Measurements from ENCODE around the gene RNASE12.

The RNASE12 gene

DNA sequence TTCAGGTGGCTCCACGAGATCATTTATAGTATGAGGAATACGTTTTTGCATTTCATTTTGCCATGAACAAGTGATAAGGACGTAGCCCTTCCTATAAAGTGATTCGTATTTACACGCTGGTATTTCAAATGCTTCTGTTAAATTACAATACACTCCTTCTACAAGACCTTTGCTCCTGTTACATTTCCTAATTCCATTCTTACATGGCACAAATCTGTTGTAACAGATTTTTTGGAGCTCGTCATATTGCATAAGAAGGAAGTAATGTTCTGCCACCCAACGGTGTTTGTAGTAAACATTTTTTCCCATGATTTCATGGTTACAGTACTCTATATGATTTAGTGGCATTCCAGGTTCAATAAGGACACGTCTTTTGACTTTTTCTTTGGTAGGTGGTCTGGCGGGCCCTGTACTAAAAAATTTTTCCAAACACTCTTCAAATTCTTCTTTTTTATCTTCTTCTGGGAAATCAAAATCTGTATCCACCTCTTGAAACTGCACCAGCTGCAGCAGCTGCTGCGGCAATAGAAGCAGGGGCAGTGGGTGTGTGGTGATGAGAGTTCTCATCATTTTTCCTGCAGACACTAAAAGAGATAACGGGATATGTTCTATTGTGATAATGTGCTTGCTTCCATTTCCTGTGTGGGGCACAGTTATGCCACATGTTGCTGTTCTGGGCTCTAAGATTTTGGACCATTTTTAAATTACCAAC, 34.5 kb downstream of the RNASE12 start:
- TF ChIP-seq, protein P1, sequence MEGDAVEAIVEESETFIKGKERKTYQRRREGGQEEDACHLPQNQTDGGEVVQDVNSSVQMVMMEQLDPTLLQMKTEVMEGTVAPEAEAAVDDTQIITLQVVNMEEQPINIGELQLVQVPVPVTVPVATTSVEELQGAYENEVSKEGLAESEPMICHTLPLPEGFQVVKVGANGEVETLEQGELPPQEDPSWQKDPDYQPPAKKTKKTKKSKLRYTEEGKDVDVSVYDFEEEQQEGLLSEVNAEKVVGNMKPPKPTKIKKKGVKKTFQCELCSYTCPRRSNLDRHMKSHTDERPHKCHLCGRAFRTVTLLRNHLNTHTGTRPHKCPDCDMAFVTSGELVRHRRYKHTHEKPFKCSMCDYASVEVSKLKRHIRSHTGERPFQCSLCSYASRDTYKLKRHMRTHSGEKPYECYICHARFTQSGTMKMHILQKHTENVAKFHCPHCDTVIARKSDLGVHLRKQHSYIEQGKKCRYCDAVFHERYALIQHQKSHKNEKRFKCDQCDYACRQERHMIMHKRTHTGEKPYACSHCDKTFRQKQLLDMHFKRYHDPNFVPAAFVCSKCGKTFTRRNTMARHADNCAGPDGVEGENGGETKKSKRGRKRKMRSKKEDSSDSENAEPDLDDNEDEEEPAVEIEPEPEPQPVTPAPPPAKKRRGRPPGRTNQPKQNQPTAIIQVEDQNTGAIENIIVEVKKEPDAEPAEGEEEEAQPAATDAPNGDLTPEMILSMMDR (IDR thresholded peaks at IDR 0.05; ENCODE audit: low read depth, low read length): no peak
- no peak for DNase-seq (ENCODE audit: extremely low read depth, low read depth)

DNA sequence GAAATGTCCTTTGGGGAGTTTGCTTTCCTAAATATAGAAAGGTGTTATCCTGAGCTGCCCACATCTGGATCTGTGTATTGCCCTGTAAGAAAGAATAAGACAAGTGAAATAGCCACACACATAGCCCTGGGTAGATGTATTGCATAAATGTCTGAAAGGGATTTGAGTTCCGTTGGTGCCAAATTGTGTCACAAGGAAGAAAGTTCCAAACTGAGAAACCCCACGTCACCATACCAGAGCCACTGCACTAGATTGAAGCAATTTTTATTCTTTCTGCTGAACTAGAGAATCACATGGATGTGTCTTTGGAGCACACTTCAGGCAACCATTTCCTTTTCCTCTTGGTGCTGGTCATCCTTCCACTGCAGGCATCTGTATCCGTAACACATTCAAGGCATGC, 35.3 kb downstream of the RNASE12 start:
- TF ChIP-seq, protein P1 (IDR thresholded peaks at IDR 0.05; ENCODE audit: low read depth, low read length): no peak

DNA sequence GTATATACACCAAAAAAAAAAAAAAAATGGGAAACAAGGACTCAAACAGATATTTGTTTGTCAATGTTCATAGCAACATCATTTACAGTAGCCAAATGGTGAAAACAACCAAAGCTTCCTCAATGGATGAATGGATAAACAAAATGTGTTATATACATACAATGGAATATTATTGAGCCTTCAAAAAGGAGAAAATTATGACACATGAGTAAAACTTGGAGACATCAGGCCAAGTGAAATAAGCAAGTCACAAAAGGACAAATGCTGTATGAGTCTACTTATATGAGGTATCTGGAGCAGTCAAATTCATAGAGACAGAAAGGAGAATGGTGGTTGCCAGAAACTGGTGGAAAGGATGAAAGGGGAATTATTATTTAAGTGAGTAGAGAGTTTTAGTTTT, 38.2 kb downstream of the RNASE12 start:
- TF ChIP-seq, protein P1 (IDR thresholded peaks at IDR 0.05; ENCODE audit: low read depth, low read length): no peak
- no peak for DNase-seq (ENCODE audit: extremely low read depth, low read depth)

More for the DNA sequence above, 35.3 kb downstream of the RNASE12 start:
- no peak for DNase-seq (ENCODE audit: extremely low read depth, low read depth)

DNA sequence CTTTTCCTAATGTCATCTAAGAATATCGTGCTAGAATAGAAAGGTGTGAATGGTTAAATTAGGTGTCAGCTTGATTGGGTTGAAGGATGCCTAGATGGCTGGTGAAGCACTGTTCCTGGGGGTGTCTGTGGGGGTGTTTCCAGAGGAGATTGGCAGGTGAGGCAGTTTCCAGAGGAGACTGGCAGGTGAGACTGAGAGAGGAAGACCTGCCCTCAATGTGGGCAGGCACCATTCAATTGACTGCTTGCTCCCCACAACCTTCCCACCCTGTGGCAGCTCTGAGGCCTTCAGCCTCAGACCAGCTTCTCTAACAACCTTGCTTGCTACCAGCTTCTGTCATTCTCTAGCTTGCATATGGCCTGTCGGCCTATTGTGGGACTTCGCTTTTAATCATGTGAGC, 39.6 kb downstream of the RNASE12 start:
- DNase-seq (ENCODE audit: extremely low read depth, low read depth): no peak
- TF ChIP-seq, protein P1 (IDR thresholded peaks at IDR 0.05; ENCODE audit: low read depth, low read length): no peak

DNA sequence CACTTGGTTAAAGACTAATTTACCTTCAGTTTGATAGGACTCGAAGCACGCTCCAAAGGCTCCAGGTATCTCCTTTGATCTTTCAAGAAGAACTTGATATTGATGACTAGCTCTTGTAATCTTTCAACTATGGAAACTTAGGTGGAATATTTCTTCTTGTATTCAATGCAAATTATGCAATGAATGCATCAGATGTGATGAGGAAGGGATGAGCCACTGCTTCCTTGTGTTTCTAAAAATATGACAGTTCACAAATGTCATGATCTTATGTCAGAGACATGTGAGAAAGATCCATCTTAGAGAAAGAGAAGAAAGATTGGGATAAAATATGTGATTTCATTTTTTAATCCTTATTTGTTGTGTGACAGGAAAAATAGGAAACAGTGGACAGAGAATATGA, 40.2 kb downstream of the RNASE12 start:
- TF ChIP-seq, protein P1 (IDR thresholded peaks at IDR 0.05; ENCODE audit: low read depth, low read length): no peak
- DNase-seq (ENCODE audit: extremely low read depth, low read depth): no peak

DNA sequence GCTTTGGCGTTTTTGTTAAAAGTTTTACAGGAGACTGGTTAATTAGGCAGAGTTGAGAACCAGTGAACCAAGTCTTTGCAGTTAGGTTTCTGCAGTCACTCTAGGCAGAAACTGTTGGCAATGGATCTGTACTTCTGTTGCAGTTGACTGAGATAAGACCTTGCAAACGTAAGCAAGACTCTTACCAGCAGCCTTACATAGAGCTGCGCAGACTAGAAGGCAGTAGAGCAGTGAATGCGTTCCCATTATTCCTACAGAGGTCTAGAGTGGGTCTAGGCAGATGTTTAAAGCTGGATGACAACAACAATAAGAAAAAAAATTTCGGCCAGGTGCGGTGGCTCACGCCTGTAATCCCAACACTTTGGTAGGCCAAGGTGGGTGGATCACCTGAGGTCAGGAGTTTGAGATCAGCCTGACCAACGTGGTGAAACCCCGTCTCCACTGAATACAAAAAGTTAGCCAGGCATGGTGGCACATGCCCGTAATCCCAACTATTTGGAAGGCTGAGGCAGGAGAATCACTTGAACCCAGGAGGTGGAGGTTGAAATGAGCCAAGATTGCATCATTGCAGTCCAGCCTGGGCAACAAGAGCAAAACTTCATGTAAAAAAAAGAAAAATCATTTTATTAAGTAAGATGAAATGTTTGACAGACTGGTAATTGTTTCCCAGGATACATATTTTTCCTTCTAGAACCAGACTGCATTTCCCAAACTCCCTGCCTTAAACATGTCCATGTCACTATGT, 42.6 kb downstream of the RNASE12 start:
- no peak for DNase-seq (ENCODE audit: extremely low read depth, low read depth)
- TF ChIP-seq, protein P1 (IDR thresholded peaks at IDR 0.05; ENCODE audit: low read depth, low read length): no peak

DNA sequence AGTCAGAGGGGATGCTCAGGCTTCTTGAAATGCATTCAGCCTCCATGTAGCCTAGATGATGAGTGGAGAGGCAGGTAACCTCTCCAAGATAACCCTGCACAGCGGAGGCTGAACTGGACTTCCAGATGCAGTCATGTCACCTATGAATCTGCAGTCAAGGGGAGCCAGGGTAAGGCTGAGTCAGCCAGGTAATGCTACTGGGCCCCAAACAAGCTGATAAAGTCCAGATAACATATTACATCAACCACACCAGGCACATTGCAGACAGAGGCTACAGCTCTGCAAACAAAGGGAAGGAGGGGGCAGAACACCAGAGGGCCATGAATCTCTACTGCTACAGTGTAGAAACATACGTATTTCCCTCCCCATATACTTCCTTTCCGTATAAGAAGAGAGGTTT, 44.3 kb downstream of the RNASE12 start:
- DNase-seq (ENCODE audit: extremely low read depth, low read depth): no peak
- TF ChIP-seq, protein P1 (IDR thresholded peaks at IDR 0.05; ENCODE audit: low read depth, low read length): no peak
